ENCODE data around the gene NDUFA8.
"Not testable (repeated sequence)": the region's sequence is repeated elsewhere in the genome, so short reads cannot be mapped to it uniquely, and the experiment has no call there.

Gene NDUFA8

DNA sequence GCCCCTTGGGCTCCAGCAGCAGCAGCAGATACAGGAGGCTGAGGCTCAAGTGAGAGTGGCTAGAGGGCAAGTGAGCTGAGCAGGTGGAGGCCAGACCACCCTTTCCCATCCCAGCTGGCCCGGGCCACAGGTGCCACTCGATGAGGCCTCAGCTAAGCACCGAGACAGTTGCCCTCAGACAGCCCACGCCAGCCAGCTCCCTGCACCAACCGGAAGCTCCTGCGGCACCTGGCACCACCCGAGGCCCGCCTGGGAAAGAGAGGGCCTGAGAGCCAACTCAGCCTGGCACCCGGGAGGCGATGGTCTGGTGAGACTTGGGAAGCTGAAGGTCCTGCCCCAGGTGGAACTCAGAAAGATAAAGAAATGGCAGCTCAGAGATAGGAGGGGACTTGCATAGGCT is 38.2 kb downstream of the NDUFA8 start:
- DNase-seq (ENCODE audit: low spot score): no peak

DNA sequence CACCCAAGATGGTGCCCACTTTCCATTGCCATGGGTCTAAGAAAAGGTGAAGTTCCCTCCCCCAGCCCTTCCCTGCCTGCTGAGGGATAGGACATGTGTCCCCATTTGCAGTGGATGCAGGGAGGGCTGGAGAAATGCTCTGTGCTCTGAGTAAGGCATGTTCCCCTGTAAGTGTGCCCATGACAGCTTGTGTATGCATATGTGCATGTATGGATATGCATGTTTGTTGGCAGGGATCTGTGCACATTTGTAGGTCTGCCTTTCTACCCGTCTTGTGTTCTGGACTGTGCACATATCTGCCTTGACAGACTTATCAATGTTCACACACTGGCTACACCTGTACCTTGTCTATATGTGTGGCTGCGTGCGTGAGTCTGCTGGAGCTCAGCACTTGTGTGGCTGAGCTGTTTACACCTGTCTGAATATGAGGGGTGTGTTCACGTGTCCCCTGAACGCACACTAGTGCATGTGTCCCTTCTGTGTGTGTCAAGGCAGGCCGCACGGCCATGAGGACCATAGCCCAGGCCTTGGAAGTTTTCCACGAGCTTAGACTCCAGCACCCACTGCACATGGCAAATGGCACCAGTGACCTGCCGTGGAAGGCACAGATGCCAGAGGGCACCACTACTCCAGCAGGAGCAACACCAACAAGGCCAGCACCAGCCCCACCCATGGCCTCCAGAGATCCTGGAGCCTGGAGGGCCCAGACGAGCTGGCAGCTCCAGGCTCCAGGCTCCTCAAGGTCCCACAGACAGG is 39.1 kb downstream of the NDUFA8 start:
- no peak for DNase-seq (ENCODE audit: low spot score)

DNA sequence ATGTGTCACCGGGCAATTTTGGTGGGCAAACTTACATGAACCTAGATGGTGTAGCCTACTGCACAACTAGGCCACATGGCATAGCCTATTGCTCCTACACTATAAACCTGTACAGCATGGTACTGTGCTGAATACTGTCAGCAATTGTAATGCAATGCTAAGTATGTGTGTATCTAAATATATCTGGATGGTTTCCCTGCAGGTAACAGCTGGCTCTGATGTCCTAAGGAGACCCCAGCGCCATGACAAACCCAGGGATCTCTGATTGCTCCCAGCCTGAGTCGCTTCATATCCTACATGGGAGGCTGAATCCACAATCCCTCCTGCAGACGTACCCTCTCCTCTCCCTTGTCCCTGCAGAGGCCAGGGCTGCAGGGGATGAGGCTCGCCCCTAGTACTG is 39.9 kb downstream of the NDUFA8 start:
- no peak for DNase-seq (ENCODE audit: low spot score)

DNA sequence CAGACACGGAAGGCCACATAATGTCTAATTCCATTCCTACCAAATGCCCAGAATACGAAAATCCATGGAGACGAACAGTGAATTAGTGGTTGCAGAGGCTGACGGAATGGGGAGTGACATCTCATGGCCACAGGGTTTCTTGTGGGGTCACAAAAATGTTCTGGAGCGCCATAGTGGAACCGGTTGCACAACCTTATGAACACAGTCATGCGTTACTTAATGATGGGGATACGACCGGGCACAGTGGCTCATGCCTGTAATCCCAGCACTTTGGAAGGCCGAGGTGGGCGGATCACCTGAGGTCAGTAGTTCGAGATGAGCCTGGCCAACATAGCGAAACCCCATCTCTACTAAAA is 40.4 kb downstream of the NDUFA8 start:
- DNase-seq (ENCODE audit: low spot score): peak; percentile 40

DNA sequence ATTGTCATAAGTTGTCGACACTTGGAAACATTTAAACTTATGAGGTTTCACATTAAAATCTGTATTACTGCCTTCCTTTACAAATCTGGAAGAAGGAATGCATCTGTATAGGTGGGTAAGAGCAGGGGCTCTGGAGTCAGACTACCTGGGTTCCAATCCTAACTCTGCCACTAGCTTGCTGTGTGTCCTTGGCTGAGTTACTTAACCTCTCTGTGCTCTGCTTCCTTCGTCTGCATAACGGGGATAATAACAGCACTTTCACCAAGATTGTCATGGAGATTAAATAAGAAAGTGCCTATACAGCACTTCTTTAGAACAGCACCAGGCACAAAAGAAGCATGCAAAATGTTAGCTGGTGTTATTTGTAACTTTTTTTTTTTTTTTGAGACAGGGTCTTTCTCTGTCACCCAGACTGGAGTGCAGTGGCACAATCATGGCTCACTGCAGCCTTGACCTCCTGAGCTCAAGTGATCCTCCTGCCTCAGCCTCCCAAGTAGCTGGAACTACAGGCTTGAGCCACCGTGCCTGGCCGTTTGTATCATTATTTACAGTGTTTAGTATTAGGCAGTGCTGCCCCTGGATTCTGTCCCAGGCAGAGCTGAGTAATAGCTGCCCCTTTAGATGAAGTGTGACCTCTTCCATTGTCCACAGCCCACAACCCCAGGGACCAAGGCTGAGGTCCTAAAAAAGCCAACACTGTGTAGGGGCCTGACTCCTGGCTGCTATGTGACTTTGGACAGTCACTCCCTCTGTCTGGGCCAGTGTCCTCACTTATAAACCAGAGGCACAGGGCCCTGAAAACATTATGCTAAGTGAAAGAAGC is 41.0 kb downstream of the NDUFA8 start:
- DNase-seq (ENCODE audit: low spot score): no peak

DNA sequence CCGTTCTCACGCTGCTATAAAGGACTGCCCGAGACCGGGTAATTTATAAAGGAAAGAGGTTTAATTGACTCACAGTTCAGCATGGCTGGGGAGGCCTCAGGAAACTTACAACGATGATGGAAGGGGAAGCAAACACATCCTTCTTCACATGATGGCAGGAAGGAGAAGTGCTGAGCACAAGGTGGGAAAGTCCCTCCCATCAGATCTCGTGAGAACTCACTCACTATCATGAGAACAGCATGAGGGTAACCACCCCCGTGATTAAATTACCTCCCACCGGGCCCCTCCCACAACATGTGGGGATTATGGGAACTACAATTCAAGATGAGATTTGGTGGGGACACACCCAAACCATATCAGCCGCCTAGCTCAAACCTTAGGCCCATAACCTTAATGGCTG is 42.3 kb downstream of the NDUFA8 start:
- DNase-seq (ENCODE audit: low spot score): not testable (repeated sequence)

DNA sequence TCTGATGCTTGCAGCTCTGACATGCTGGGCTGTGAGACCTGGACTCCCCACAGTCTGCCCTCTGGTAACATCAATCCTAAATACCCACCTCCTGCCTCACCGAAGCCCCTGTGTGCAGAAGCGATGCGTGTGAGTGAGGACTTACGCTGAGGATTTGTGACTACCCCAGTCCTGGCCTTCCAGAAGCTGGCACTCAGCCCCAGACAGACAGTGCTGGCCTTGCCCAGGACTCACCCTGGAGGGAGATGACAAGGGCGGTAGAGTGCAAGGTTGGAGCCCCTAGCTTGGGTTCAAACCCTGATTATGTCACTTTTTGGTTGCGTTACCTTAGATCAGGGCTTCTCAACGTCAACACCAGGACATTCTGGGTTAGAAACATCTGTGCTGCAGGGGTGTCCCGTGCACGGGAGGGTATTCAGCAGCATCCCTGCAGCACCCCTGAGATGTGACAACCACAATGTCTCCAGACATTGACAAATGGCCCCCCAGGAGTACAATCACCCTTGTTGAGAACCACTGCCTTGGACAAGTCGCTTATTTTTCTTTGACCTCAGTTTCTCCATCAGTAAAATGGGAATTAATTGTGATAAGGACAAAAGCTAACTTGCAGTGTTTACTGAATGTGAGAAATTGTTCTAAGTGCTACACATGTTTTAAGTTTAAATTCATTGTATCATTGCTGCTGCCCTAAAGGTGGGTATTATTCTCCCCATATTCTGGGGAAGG is 43.0 kb downstream of the NDUFA8 start:
- no peak for DNase-seq (ENCODE audit: low spot score)

DNA sequence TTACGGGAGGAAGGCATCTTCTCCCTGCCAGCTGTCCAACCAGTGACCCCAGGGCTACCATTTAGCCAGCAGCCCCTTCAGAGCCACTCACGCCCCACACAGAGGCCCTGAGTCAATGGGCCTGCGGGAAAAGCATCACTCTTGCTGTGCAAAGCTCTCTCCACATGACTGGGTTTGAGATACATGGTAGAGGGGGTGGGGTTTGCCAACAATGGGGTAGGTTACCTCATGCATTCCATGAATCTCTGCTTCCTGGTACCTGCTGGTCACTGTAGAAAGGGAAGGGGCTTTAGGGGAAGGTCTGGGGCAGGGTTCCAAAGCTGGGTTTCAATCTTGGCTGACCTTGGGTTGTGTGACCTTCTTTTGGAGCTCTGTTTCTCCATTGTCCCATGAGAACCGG is 43.5 kb downstream of the NDUFA8 start:
- peak; percentile 79 for DNase-seq (ENCODE audit: low spot score)

DNA sequence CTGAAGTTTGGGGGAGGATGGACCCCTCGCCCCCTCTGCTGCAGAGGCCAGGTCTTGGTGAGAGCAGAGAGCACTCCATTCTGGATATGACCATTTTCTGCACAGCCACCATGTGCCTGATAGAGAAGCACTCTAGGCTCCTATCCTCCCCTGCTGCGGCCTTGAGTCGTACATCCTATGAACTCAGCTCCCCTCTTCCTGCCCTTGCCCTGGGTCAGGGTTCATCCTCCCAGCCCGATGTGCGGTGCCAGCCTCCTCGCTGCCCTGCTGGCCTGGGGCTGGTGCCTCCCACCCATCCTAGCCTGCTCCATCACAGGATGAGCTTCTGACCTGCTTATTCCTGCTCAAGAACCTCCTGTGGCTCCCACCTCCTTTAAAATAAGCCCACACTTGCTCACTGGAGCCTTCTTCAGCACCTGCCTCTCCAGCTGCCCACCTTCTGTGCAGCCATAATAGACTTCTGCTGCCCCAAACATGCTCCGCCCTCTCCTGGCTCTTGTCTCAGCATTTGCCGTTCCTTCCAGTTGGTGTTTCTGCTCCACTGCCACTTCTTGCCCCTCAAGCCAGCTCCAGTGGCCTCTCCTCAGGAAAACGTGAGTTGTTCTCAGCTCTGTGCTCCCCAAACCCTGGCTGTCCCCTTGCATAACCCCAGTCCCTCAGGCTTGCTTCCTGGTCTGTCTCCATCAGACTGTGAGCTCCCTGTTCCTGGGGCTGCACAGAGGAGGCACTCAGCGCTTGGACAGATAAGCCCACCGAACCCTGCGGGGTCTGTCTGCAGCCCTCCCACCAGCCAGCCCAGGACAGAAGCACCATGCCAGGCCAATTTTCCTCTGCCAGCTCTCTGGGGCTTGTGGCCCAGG is 44.2 kb downstream of the NDUFA8 start:
- DNase-seq (ENCODE audit: low spot score): no peak

DNA sequence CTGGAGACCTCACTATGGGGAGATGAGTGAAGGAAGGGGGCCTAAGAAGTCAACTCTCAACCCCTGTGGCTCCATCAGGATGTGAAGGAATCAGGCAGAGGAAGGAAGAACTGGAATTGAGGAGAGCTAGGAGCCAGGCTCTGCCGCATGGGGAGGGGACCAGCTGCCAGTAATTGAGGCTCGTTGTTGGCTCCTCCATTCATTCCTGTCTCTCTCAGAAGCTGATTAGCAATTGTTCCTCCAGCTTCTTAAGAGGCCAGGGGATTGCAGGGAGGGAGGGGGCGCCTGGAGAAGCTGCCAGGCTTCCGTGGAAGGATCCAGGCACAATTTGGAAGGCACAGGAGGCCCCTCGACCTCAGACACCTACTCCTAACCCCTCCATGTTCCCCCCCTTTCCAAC is 46.0 kb downstream of the NDUFA8 start:
- no peak for DNase-seq (ENCODE audit: low spot score)

DNA sequence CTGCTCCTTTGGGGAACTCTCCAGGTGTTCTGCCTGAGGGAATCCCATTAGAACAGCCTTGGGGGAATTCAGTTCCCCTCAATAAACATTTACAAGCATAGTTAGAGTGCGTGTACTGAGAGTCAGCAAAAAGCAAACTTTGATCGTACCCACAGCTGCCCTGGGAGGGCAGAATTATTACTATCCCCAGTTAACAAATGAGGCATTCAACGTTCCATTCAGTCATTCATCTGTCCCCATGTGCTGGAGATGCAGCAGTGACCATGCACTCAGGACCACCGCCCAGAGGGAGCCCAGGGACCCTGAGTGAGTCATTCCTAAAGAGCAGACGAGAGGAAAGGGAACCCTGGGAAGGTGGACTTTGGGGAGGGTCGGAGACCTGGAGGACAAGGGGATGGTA is 47.3 kb downstream of the NDUFA8 start:
- DNase-seq (ENCODE audit: low spot score): no peak

DNA sequence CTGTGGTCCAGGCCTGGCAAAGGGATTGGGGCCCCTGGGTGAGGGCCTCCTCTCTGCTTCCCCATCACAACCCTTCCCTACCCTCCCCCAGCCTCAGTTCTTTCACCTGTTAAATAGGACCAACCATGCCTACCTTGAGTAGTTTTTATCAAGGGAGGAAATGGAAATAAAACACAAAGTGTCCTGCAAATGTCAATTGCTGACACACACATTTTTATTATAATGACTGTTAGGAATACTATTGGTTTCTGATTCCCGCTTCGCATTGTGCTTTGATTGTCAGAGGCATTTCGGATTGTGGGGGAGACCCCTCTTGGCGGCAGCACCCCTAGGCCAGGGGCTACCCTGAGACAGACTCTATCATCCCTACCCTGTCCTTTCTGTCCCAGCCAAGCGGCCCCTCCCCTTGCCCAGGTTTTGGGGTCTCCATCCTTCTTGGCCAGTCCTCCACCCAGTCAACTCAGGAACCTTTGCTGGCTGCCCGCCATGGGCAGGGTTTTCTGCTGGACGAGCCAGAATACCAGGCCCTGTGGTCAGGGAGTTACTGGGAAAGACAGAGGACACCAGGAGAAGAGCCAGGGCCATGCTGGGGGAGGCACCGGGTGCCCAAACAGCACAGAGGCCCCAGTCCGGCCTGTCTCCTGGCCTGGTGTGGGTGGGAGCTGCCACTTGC is 48.0 kb downstream of the NDUFA8 start:
- no peak for DNase-seq (ENCODE audit: low spot score)

DNA sequence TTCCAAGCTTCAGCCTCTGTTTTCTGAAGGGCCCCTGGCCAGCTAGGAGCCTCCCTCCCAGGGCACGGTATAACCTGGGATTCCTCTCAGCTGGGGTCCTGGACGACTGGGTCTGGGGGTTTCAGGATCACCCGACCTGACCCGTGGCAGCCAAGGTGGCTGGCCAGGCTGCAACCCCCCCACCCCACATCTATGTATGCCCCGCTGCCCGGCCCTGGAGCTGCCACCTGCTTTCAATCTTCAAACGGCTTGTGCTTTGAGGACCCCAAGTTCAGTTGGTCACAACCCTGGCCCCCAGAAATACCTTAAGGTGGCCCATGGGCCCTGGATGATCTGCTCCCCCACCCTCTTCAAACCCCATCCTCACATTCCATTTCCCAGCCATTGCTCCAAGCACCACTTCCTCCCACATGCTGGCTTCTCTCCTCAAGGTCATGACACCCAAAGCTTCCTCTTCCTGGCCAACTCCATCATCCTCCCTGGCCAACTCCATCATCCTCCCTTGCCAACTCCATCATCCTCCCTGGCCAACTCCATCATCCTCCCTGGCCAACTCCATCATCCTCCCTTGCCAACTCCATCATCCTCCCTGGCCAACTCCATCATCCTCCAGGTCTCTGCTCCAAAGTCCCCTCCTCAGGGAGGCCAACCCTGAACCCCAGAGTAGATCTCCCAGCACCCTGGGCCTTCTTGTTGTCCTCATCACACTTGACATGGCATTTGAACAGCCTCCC is 49.3 kb downstream of the NDUFA8 start:
- no peak for DNase-seq (ENCODE audit: low spot score)

DNA sequence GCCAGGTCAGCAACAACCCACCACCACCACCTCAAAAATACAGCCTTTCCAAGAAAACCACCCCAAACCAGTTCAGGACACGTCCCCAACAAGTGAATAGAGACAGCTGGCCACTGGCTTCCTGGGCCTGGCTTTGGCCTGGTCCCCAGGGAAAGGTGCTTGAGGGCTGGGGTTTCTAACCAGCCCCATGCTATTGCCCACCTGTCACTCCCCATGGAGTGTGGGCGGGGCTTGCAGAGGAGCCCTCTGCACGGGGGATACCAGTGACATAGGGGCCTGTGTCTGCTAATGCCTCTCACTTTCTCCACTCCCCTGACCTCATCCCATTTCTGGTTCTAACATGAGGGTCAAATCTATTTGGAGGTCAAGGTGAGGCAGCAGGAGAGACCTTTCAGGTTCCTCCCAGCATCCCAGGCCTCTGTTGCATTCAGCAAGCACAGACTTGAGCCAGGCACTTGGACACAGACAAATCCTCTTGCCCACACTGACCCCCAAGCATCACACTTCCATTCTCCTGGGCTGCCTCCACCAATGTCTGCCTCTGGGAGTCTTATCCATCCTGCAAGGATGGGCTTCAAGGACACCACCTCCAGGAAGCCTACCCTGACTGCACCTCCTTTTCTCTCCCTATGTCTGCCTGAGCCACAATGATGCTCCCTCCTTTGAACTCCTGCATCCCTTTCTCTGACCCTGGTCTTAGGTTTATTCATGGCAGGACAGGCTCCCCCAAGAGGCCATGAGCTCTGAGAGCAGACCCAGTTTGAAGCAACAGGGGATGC is 50.4 kb downstream of the NDUFA8 start:
- no peak for DNase-seq (ENCODE audit: low spot score)

DNA sequence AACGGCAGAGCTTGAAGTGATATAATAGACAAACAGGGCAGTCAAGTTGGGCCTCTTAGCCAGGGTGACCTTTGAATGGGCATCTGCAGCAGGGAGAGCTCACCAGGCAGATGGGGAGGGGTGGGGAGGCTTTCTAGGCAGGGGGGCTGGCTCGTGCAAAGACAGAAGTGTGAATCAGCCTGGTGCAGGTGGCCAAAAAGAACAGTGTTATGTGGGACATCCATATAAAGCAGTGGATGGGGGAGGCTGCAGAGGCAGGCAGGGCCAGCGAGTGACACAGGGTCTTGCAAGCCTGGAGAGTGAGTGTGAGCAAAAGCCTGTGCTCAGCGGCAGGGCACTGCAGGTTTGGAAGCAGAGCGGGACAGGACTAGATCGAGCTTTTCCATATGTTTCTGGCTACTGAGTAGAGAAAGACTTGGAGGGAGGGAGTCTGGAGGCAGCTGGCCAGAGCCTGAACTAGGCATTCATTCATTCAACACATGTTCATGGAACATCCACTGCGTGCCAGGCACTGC is 52.2 kb downstream of the NDUFA8 start:
- DNase-seq (ENCODE audit: low spot score): no peak

DNA sequence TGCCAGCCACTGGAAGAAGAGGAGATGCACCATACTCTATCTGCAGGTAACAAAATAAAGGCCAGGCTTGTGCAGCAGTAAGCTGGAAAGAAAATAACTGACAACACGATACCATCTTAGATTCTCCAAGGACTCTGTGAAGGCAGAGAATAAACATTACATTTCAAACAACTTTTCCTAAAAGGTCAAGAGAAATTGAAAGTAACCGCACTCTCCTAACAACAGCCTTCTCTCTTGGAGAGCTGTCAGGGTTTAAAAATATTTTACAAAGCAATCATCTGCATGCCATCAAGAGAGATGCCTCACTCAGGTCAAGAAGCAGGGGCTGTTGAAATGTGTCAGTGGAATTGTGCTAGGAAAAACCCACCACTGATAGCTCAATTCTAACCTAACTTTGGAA is 53.0 kb downstream of the NDUFA8 start:
- no peak for DNase-seq (ENCODE audit: low spot score)

DNA sequence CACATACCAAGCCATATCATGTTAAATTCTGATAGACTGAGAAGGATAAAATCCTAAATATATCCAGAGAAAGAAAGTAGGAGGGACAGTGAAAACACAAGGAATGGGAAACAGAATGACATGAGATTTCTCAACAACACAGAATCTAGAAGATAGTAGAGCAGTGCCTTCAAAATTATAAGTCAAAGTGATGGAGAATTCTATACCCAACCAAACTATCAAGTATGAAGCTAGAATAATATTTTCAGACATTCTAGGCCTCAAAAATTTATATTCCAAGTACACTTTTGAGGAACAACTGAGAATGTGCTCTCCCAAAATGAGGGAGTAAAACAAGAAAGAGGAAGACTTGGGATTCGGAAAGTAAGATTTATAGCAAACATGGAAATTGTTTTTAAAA is 55.6 kb downstream of the NDUFA8 start:
- no peak for DNase-seq (ENCODE audit: low spot score)

DNA sequence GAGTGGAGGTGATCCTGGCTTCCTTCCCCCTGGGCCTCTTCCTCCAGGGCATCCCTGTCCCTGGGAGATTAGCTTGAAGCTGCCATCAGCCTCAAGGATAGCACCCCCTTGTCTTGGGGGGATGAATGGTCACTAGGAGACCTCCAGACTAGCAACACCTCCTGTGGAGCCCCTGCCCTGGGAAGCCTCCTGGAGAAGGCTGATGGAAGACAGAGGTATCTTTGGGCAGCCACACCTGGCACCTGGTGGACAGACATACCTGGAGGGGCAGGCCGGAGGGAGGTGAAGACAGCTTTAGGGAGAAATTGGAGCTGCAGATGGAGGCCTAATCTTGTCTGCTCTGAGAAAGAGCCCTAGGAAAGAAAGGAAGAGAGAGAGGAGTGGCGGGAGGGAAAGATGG is 57.4 kb downstream of the NDUFA8 start:
- no peak for DNase-seq (ENCODE audit: low spot score)

DNA sequence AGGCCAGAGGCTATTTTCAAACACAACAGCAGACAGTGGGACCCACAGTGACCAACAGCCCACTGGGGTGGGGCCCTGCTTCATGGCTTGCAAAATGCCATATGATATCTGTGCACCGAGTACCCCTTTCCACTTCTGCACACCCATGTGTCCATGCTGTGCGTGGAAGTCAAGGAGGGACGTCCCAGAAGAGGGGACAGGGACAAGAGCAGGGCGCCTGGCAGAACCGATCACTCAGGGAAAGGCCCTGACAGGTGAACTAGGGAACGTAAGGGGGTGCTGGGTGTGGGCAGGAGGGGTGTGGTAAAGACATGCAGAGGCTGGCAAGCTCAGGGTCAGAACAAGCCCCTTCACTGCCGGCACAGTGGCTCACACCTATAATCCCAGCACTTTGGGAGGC is 58.8 kb downstream of the NDUFA8 start:
- DNase-seq (ENCODE audit: low spot score): no peak

Data from kidney tubule cell (primary cell).